IPS DF 19.7 (cell line): ENCODE data around the gene DLGAP1.
"Not testable (repeated sequence)": the region's sequence is repeated elsewhere in the genome, so short reads cannot be mapped to it uniquely, and the experiment has no call there.

Experiments used
- DNase-seq: peaks from one replicate; pipeline ENCODE4 v3.0.0-alpha.2; 2013; ENCODE audit warnings: low read depth, low spot score

Gene DLGAP1

DNA sequence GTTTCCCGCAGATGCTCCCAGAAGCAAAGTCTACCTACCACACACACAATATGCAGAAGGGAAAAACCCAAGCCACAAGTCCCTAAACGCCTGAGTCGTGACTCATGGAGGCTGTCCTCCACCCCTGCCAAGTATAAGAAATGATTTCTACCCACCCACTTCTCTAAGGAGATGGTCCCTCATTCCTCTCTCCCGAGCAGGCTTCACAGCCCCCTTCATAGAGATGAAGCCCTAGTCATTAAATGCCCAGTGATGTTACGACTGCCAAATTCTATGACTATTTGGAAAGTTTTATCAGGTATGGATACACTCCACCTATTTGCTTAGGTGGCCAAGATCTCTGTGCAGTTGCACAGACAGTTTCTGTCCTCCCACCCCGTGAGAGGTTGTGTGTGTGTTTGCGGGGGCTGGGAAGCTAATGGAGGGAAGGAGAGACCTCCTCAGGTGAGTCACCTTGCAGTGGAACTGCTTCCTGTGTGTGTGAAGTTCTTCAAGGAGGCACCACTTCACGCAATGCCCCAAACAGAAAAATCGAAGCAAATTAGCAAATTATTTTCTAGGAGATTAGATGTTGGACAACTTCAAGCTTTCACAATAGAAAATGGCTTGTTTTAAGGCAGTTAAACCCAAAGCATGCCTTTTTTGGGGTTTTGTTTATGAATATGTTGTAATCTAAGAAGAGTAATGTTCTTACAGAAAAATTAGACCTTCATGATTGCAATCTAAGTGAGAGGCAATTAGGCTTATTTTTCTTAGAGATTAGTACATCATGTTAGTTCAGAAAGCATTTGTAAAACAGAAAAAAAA is 830.0 kb downstream of the DLGAP1 start:
- no peak for DNase-seq

DNA sequence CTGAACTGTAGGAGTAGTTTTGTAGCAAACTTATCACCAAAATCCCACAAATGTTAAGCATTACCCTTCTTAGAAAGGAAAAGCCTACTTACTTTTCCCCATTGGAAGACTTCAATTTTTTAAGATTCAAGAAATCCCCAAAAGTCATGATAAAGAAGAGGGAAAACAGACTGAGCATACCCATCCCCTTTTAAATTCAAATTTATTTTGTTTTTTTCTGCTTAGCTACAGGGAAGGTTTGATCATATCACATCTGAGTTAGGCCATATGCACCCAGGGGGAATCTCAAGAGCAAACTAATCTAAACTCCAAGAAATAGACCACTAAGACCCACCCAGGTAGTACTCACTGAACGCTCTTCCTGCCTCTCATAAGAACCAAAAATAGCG is 830.6 kb downstream of the DLGAP1 start:
- DNase-seq: no peak

DNA sequence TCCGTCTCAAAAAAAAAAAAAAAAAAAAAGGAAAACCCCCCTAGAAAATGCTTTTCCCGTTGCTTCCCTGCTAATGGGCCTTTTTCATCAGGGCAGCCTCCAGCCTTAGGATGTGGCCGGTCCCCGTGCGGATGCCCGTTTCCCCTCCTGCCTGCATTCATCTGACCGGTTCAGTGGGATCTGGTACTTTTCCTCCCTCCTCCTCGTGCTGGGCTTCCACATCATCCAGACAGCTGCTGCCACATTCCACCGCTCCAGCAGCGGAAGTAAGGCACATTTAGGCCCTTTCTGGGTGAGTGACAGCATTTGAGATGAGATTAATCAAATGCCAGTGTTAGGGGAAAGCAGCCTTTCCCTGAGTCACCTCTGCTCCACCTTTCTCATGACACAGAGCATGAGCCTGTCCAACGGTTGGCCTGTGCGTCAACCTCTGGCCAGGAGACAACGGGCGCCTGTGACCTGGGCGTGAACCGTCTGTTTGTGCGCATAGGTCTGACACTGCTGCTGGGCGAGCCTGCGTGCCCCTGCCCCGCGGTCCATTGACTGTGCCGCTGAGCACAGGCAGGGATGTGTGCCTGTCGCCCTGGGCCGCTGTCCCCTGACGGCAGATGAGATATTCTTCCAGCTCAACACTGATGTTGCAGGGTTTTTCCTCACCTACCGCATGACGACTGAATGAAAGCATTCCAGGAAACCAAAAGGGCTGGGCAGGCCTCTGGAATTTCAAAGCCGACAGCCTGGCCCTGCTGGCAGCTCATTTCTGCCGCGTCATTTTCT is 831.1 kb downstream of the DLGAP1 start:
- DNase-seq: no peak

DNA sequence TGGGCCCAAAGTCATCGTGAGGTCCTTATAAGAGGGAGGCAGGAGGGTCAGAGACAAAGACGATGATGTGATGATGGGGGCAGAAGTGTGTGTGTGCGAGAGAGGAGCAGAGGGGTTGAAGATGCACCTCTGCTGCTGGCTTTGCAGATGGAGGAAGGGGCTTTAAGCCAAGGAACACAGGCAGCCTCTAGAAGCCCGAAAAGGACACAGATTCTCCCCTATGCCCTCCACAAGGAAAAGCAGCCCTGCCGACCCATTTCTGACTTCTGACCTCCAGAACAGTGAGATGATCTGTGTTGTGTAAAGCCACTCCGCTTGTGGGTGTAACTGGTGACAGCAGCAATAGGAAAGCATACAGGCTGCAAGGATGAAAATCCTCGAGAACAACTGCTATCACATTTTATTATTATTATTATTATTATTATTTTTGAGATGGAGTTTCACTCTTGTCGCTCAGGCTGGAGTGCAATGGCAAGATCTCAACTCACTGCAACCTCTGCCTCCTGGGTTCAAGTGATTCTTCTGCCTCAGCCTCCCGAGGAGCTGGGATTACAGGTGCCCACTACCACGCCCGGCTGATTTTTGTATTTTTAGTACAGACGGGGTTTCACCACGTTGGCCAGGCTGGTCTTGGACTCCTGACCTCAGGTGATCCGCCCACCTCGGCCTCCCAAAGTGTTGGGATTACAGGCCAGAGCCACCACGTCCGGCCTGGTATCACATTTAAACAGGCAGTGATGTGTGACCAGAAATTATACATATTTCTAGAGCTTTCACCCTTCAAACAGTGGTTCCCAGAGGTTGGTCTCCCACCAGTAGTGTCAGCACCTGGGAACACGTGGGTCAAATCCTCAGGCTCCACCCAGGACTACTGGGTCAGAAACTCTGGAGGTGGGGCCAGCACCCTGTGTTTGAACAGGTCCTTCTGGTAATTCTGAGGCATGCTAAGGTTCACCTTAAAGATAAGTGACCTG is 834.7 kb downstream of the DLGAP1 start:
- no peak for DNase-seq

DNA sequence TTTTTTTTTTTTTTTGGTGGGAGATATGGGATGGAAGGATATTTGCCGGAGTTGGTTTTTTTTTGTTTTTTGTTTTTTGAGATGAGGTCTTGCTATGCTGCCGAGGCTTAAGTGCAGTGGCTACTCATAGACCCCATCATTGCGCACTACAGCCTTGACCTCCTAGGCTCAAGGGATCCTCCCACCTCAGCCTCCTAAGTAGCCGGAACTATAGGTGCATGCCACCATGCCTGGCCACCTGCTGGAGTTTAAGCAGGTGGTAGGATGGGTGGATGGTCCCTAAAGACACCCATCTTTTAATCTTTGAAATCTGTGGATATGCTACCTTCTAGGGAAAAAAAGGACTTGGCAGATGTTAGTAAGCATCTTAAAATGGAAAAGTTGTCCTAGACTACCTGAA is 835.4 kb downstream of the DLGAP1 start:
- DNase-seq: no peak

DNA sequence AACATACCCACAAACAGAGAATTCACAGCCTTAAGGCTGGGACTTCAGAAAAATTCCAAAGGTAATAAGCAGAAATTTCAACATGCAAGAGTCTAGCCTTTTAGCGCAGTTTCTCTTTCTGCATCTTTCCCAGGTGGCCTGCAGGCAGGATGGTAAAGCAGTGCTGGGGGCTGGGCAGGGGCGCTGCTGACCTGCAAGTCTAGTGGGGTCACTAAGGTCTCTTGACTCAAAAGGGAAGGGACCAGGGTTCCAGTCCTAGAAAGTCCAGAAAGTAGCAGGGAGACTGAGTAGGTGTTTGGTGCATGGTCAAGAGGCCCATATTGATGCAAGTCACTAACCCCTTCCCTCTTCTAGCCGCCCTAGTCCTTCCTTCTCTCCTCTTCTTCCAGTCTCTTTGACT is 835.9 kb downstream of the DLGAP1 start:
- DNase-seq: no peak

DNA sequence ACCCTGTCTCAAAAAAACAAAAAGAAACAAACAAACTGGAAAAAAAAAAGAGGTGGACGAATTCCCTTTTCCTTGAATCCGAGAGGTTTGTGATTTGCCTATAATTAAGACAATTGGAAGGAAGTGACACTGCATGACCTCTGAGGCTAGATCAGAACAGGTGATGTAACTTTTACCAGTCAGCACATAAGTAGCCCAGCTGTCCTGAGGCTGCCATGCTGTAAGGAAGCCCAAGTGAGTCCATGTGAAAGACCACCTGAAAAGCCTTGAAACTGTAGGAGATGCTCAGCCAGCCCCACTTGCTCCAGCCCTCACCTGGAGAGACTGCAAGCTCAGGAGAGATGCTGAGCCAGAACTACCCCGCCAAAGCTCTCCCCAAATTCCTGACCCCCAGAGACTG is 838.4 kb downstream of the DLGAP1 start:
- no peak for DNase-seq

DNA sequence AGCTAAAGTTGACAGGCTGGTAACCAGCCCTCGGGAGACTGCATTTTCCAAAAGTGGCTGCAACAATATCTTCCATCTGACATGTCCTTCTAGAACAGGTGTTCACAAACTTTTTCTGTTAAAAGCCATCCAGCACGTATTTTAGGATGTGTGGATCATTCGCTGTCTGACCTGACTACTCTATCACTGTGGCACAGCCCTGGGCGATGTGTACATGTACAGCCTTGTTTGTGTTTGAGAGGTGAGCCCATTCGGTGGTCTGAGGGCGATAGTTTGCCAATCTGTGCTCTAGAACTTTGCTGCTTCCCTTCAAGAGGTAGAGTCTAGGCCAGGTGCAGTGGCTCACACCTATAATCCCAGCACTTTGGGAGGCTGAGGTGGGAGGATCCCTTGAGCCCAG is 839.0 kb downstream of the DLGAP1 start:
- DNase-seq: no peak

DNA sequence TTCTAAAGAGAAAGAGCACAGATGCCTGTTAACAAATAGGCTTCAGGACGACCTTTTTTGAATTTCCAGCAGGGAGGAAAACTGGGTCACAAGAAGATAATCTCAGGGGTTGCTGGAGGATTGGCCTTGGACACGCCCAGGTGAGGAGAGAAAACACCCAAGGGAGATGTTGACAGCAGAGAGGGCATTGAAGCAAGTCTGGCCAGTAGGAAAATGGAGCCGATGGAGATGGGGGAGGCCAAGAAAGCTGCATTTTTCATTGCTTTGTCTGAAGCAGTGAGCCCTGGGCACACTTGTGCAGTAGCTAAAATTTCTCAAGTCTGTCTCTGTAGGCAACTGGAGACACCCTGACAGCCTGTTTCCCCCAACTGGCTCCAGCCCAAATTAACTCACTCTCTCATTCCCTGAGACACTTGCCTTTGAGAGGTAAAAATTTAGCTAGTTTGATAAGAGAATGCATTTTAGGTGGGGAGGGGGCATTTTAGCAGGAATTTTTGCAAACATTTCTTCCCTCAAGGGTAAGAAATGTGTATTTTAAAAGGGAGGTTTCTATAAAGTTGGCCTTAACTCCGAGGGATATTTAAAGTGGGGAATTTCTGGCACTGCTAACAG is 839.6 kb downstream of the DLGAP1 start:
- DNase-seq: no peak

DNA sequence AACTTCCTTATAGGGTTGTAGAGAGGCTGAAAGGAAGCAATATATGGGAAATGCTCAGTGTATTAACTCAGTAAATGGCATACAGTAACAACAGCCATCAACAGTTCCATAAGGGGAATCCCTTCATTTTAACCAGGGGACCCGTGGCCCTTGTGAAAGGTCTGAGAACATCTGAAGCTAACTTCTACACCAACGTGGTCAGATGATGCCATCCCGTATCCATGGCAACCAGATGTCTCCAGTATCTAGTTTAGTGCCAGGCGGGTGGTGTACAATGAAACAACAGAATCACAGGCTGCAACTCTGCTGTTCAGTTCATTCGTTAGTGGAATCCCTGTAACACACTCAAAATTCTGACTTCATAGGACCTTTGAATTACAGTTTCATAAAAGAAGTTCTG is 842.8 kb downstream of the DLGAP1 start:
- no peak for DNase-seq

DNA sequence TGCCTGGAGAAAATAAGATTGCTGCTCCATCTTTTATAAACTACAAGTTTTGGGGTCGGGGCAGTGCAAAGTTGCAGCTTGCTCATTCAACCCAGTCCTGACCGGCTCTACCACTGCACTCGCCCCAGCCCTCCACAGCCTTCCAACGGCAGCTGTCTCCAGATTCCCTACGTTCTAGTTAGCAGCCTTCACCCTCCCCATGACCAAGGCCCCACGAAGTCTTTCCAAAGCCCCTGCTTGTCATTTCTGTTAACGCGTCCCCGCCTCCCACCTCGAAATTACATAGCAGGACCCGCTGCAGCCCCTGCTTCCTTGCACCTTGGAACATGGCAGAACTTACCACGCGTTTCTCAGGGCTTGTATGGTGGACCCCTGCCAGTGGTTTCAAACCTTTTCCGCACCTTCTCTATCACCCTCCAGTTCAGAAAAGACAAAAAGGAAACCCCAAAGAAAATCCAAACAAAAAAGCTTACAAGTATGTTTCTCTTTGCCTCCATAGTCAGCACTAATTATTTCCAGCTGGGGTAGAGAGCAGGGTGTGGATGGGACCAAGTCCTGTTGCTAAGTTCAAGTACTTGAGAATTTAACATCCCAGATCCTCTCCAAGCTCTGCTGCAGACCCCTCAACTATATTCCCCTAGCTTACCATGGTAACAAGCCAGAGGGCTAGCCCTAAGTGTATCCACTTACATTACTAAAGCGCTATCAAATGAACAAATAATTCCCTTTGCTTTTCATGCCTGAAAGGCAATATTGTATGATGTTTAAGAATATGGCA is 843.6 kb downstream of the DLGAP1 start:
- DNase-seq: no peak

DNA sequence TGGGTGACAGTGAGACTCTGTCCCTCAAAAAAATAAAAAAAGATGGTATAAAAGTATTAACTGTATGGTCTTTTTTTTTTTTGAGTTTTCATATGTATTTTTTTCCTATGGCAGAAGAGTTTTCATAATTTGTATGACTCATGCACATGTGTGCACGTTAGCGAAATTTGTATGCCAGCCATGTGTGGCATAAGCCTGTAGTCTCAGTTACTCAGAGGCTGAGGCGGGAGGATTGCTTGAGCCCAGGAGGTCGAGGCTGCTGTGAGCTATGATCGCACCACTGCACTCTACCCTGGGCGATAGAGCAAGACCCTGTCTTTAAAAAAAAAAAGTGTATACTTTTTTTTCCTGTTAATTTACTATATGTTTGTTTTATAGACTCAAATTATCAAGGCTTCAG is 844.3 kb downstream of the DLGAP1 start:
- no peak for DNase-seq

DNA sequence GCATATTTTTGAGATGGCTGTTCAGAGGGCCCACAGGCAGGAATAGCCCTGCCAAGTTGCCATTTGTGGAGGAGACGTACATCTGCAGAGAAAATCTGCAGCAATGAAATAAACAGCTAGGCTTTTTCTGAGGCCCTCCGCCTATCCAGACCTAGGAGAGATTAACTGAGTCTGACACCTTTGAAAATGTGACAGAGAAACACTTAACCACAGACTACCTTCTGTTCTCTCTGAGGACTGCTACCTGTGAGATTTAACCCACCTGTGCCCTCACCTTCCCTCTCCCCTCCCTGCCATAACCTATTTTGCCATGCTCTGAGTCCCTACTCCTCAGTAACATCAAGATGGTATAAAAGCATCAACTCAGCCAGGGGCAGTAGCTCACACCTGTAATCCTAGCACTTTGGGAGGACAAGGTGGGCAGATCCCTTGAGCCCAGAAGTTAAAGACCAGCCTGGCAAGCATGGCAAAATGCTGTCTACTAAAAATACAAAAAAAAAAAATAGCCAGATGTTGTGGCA is 844.9 kb downstream of the DLGAP1 start:
- no peak for DNase-seq

DNA sequence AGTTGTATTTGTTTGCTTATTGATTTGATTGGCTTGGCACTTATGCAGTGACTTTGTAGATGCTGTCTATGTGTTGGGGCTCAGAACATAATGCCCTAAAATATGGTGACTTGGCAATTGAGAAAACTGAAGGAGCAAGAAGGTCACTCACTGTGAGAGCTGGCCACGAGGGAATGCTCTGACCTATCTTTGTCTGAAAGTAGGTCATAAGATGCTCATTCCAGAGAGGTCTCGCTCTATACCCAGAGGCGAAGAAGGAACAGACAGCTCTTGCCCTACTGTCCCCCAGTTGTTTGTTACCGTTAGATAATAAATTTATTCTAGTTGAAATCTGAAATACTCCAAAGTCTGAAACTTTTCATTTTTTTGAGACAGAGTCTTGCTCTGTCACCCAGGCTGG is 846.6 kb downstream of the DLGAP1 start:
- DNase-seq: no peak

DNA sequence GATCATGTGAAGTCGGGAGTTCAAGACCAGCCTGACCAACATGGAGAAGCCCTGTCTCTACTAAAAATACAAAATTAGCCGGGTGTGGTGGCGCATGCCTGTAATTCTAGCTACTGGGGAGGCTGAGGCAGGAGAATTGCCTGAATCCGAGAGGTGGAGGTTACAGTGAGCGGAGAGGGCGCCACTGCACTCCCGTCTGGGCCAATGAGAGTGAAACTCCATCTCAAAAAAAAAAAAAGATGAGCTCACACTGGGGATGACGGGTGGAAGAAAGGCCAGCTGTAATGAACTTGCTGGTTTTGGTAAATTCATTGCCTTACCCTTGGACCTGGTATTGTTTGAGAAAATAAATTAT is 847.0 kb downstream of the DLGAP1 start:
- DNase-seq: not testable (repeated sequence)

DNA sequence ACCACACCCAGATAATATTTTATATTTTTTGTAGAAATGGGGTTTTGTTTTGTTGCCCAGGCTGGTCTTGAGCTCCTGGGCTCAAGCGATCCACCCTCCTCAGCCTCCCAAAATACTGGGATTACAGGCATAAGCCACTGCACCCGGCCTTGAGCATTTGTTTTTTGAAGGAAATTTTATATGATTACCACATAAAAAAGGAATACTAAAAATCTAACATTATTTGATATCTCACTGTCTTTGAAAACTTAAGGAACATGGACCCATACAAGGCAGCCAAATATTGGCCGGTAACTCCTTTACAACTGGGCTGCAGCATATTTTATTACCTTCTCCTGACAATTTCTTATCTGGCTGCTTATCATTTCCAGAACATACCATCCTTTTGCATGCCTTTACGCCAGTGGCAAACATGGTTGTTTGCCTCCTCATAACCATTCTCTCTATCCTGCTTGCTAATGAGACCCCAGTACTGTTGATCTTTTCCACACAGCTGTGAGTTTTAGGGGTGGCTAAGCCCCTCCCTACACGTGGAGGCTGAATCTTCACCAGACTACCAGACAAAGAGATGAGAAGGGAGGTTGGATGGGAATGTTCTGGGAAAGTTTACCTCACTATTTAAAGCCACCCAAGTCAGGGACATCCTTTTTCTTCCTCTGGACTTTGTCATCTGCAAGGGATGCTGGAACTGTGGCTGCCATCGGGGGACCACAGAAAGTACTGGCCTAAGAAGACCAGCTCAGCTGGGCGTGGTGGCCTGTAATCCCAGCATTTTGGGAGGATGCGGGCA is 847.6 kb downstream of the DLGAP1 start:
- no peak for DNase-seq

DNA sequence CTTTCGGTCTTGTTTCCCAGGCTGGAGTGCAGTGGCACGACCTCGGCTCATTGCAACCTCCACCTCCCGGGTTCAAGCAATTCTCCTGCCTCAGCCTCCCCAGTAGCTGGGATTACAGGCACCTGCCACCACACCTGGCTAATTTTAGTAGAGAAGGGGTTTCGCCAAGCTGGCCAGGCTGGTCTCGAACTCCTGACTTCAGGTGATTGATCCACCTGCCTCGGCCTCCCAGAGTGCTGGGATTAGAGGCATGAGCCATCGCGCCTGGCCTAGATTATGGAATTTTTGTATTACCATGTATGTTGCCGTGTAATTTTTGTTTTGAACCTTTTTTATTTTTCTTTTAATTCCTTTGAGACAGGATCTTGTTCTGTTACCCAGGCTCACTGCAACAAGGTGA is 848.2 kb downstream of the DLGAP1 start:
- not testable (repeated sequence) for DNase-seq

DNA sequence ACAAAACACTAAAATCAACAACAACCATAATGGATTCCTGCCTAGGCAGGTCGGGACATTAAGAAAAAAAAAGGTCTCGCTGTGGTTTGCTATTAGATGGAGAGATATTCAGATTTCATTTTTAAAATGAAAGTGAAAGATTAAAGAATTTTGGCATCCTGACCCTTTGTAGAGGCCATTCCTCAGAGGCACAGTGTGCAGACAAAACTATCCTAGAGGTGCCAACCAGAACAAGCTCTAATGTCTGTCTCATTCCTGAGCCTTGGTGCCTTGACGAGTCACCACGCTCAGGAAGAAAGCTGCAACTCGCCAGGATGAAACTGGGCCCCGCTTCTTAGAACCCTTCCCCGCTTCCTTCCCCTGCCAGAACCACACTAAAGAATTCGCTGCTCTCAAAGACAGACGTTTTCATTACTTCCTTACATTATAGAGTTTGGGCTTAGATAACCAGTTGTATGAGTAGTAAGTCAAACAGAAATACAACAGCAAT is 849.1 kb downstream of the DLGAP1 start:
- no peak for DNase-seq

DNA sequence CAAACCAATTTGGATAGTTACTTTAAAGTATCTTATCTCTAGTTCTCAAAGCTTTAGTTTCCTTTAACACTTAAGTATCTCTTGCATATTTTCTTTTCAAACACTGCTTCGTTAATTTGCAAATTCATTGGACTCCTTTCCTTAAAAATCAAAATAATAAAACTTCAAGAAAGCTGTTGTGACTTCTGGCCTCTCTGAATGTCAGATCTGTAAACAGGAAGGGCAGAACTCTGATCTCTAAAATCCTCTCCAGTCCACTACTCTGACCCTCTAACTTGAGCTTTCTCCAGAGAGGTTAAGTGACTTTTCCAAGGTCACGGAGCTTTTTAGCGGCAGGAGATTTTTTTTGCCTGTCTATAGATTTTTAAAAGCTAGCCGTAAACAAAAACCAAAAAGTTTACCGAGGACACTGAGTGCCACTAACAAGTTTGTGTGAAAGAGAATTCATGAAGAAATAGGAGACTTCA is 849.6 kb downstream of the DLGAP1 start:
- DNase-seq: no peak
